ENCODE measurements around the gene SATL1.
A peak's percentile ranks its signal among the peaks of the same experiment; 100 is the strongest.
"Not testable (repeated sequence)": the region's sequence is repeated elsewhere in the genome, so short reads cannot be mapped to it uniquely, and the experiment has no call there.

The SATL1 gene

GRCh38 chrX:85109235-85109634, 134.3 kb downstream of the SATL1 start:
- no peak for DNase-seq

GRCh38 chrX:85108165-85108564, 135.4 kb downstream of the SATL1 start:
- DNase-seq, result no peak

- no peak for DNase-seq
Observed at GRCh38 chrX:85107407-85107806, 136.2 kb downstream of the SATL1 start.

GRCh38 chrX:85089321-85089840, 154.2 kb downstream of the SATL1 start:
- DNase-seq, result no peak

GRCh38 chrX:85084770-85085393, 158.7 kb downstream of the SATL1 start:
- DNase-seq, result peak; percentile 39

GRCh38 chrX:85077247-85077646, 166.3 kb downstream of the SATL1 start:
- not testable (repeated sequence) for DNase-seq

GRCh38 chrX:85065512-85066198, 177.9 kb downstream of the SATL1 start:
- DNase-seq, result no peak

GRCh38 chrX:85052636-85053343, 190.8 kb downstream of the SATL1 start:
- DNase-seq, result no peak

- no peak for DNase-seq
Observed at GRCh38 chrX:85052205-85052604, 191.4 kb downstream of the SATL1 start.

GRCh38 chrX:85051627-85052026, 192.0 kb downstream of the SATL1 start:
- no peak for DNase-seq

All from DMS79 treated with DMSO at 0.1 percent for 48 hours (cell line).